Lower lobe of right lung (tissue), 2 donors: Measurements from ENCODE around the gene FAM89B. TPM values are rescaled to one million over a fixed set of nuclear protein-coding genes. Genes with fewer than 3 reads are reported as not detected.

Experiments used
- ATAC-seq, 2 donors: fragments of 200-7000 bp; cut with Tn5 transposase; one replicate each; pipeline ENCODE4 v1.9.1; 2020 to 2022; ENCODE audit warnings: mild to moderate bottlenecking in 2 of 2, moderate library complexity in 2 of 2
- DNase-seq: peaks from one replicate; pipeline ENCODE4 v3.0.0-alpha.2; 2020
- H3K27ac ChIP-seq: fragments of 200-600 bp; one replicate; pipeline ENCODE4 v1.8.0; 2022
- H3K27me3 ChIP-seq: fragments of 200-600 bp; one replicate; pipeline ENCODE4 v1.8.0; 2022; ENCODE audit warnings: low read depth
- H3K36me3 ChIP-seq: fragments of 200-600 bp; one replicate; pipeline ENCODE4 v1.8.0; 2022; ENCODE audit warnings: mild to moderate bottlenecking
- H3K4me1 ChIP-seq: fragments of 200-600 bp; one replicate; pipeline ENCODE4 v1.8.0; 2022
- H3K4me3 ChIP-seq: fragments of 200-600 bp; one replicate; pipeline ENCODE4 v1.8.0; 2022; ENCODE audit warnings: mild to moderate bottlenecking
- H3K9me3 ChIP-seq: fragments of 200-600 bp; one replicate; pipeline ENCODE4 v1.8.0; 2022
- intact Hi-C: fragments of 100-400 bp; cut with DNase I; formaldehyde crosslinking; loops from one replicate; pipeline ENCODE4 v1.11.0; 2022
- total RNA-seq: library from RNA; stranded (reverse); fragmentation: NEBNext Ultra II Directional; extraction: Animal tissue kit (Norgen Biotek cat#: 25700); gene quantifications from one replicate; pipeline ENCODE4 v1.2.1, GENCODE V29; 2021
- TF ChIP-seq, protein P1 (sequence below): fragments of 200-600 bp; IDR thresholded peaks from one replicate; pipeline ENCODE4 v1.8.0; 2022; ENCODE audit warnings: antibody characterized with exemption, mild to moderate bottlenecking
- donor health status: DM: no; HTN: yes; CAD: no; lungs with severe emphysema.

FAM89B gene
- total RNA-seq, 1 donor from 2014 or later: 48.6 TPM

DNA sequence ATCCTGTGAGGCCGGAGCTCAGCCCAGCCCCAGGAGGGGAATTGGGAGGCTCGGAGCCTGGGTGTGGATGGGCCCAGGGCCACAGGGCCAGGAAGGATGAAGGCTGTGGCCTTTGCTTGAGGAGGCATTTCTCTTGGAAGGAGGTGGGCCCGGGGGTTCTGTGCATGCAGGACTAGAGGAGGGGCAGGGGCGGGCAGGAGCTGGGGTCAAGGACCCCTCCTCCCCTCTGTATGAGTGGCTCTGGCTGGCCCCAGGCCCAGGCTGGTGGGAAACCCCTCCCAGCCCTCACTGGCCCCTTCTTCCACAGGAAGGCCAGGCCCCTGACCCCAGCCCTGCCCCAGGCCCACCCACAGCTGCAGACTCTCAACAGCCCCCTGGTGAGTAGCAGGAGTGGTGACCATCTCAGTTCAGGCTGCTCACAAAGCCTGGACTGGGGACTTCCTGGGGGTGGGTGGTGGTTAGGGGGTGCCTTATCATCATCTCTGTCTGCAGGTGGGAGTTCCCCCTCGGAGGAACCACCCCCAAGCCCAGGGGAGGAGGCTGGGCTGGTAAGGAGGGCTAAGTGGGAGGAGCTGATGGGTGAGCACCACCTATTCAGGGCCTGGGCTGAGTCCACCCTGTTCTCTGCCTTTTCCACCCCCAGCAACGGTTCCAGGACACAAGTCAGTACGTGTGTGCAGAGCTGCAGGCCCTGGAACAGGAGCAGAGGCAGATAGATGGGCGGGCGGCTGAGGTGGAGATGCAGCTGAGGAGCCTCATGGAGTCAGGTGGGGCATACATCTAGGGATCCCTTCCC lies 17.3 kb downstream of the FAM89B start:
- no peak for ATAC-seq
- Histone ChIP-seq H3K4me3 (no peak overlapping the region), H3K9me3 (no peaks in the 10 kb centered on the region), H3K4me1 (peaks cover 40% of the 10 kb centered on the region), H3K27me3 (no peaks in the 10 kb centered on the region), H3K36me3 (peaks cover 53% of the 10 kb centered on the region), H3K27ac (no peak overlapping the region)
- TF ChIP-seq, protein P1, sequence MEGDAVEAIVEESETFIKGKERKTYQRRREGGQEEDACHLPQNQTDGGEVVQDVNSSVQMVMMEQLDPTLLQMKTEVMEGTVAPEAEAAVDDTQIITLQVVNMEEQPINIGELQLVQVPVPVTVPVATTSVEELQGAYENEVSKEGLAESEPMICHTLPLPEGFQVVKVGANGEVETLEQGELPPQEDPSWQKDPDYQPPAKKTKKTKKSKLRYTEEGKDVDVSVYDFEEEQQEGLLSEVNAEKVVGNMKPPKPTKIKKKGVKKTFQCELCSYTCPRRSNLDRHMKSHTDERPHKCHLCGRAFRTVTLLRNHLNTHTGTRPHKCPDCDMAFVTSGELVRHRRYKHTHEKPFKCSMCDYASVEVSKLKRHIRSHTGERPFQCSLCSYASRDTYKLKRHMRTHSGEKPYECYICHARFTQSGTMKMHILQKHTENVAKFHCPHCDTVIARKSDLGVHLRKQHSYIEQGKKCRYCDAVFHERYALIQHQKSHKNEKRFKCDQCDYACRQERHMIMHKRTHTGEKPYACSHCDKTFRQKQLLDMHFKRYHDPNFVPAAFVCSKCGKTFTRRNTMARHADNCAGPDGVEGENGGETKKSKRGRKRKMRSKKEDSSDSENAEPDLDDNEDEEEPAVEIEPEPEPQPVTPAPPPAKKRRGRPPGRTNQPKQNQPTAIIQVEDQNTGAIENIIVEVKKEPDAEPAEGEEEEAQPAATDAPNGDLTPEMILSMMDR: no peak
- intact Hi-C loops: no loop called here
- no peak for DNase-seq

DNA sequence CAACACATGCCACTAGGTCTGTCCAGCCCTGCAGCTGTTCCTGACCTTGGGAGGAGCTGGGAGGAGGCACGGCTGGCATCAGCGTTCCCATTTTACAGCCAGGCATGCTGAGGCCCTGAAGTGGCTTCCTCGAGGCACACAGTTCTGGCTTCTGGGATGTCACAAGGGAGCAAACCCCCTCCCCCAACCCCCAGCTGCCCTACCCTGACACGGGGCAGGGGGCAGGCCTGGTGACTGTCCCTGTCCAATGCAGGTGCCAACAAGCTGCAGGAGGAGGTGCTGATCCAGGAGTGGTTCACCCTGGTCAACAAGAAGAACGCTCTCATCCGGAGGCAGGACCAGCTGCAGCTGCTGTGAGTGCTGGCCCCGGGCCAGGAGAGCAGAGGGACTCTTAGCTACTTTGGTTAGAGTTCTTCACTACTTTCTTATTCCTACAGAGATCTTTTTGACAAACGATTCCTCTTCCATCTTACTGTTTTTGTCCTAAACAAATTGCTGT lies 18.0 kb downstream of the FAM89B start:
- DNase-seq (no peak), ATAC-seq (no peak)
- Histone ChIP-seq H3K36me3 (peaks cover 51% of the 10 kb centered on the region), H3K9me3 (no peaks in the 10 kb centered on the region), H3K4me1 (peaks cover 46% of the 10 kb centered on the region), H3K27ac (no peak overlapping the region), H3K27me3 (no peaks in the 10 kb centered on the region), H3K4me3 (no peak overlapping the region)
- intact Hi-C loops: no loop called here
- TF ChIP-seq, protein P1: no peak

DNA sequence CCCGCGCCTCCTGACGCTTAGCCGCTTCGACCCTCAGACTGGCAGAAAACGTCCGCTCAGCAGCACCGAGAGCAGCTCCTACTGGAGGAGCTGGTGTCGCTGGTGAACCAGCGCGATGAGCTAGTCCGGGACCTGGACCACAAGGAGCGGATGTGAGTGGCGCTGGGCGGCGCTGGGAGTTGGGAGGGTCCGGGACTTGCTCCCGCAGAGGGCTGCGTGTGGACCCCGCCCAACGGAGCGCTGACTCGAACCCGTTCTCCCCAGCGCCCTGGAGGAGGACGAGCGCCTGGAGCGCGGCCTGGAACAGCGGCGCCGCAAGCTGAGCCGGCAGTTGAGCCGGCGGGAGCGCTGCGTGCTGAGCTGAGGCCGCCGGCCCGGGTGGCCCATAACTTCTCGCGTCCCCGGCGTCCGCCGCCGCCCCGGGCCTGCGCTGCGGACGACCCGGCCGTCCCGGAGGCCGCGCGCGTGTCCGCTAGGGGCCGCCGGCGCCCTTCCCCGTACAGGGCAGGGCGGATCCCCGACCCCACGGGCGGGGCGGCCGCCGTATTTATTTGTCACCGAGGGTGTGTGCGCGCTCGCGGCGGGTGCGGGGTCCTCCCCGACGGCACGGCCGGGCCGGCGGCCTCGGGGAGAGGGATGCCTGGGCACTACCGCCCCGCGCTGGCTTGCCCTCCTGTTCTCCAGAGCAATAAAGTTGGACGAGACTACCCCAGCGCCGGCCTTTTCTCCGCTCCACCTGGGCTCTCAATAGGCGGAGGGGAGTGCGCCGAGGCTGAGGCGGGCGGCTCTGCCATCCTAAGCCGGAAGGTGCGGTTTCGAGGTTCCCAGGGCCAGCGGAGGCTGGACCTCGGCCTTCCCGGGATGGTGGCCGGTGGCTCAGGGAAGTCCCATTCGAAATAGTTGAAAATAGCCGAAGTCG lies 19.9 kb downstream of the FAM89B start:
- peak in 1 of 2 donors; percentile 60 for ATAC-seq
- intact Hi-C loops: no loop called here
- Histone ChIP-seq H3K27ac (peak overlapping the region; percentile 58), H3K9me3 (no peaks in the 10 kb centered on the region), H3K4me1 (peaks cover 37% of the 10 kb centered on the region), H3K36me3 (peaks cover 47% of the 10 kb centered on the region), H3K4me3 (peak overlapping the region; percentile 14), H3K27me3 (no peaks in the 10 kb centered on the region)
- TF ChIP-seq, protein P1: peak; percentile 32
- no peak for DNase-seq

DNA sequence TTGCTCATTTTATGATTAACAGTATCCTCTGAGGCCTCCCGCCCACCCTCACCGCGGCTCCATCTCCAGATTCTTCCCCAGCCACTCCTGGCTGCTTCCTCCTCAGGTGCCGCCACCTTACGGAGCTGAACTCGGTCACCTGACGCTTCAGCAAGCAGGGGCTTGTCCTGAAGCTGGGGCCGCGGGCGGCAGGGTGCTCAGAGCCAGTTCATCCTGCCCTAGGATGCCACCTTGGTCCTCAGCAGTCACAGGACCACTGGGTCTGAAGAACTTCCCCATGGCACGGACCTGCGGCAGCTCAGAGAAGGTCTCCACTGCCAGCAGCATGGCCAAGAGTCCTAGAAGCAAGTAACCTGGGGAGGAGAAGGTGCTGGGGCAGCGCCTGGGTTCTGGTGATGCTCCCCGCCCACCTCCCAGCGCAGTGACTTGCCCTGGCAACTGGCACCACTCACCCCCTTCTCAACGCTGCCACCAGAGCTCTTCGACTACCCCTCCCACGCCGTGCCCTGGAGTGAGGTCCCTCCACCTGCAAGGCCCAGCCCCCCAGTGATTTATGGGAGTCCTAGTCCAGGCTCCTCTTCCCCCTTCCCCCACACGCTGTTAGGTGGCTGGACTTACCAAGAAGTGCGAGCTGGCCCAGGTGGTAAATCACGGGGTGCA lies 20.6 kb downstream of the FAM89B start:
- Histone ChIP-seq H3K4me3 (peak overlapping the region; percentile 14), H3K27ac (peak overlapping the region; percentile 58), H3K27me3 (no peaks in the 10 kb centered on the region), H3K4me1 (peaks cover 29% of the 10 kb centered on the region), H3K9me3 (no peaks in the 10 kb centered on the region), H3K36me3 (peaks cover 55% of the 10 kb centered on the region)
- intact Hi-C loops: no loop called here
- TF ChIP-seq, protein P1: no peak
- ATAC-seq: no peak
- no peak for DNase-seq
